Tibial nerve (tissue), 3 donors: ENCODE data around the gene TMEM97.

Experiments used
- POLR2A ChIP-seq, 2 donors: fragments of 450-650 bp; IDR thresholded peaks; one replicate each; pipeline ENCODE4 v1.6.1; 2017; ENCODE audit warnings: antibody characterized with exemption in 2 of 2, mild to moderate bottlenecking in 2 of 2, moderate library complexity in 2 of 2
- TF ChIP-seq, protein P1 (sequence below), 5 experiments: fragments of 200-600 bp in 3 of 5; fragments of 450-650 bp in 2 of 5; sonication (generic) in 3 of 5; IDR thresholded peaks; one replicate each; pipeline ENCODE4 v1.5.1; 2016 to 2019; ENCODE audit warnings: antibody characterized with exemption in 5 of 5, mild to moderate bottlenecking in 3 of 5, moderate library complexity in 2 of 5

GRCh38 chr17:28274591-28275265 lies 44.3 kb upstream of the TMEM97 start:
- TF ChIP-seq POLR2A (IDR thresholded peaks at IDR 0.05), result no peak
- TF ChIP-seq, protein P1, sequence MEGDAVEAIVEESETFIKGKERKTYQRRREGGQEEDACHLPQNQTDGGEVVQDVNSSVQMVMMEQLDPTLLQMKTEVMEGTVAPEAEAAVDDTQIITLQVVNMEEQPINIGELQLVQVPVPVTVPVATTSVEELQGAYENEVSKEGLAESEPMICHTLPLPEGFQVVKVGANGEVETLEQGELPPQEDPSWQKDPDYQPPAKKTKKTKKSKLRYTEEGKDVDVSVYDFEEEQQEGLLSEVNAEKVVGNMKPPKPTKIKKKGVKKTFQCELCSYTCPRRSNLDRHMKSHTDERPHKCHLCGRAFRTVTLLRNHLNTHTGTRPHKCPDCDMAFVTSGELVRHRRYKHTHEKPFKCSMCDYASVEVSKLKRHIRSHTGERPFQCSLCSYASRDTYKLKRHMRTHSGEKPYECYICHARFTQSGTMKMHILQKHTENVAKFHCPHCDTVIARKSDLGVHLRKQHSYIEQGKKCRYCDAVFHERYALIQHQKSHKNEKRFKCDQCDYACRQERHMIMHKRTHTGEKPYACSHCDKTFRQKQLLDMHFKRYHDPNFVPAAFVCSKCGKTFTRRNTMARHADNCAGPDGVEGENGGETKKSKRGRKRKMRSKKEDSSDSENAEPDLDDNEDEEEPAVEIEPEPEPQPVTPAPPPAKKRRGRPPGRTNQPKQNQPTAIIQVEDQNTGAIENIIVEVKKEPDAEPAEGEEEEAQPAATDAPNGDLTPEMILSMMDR (IDR thresholded peaks at IDR 0.05), result no peak
